Lower leg skin (tissue), 4 donors: ENCODE results near the gene ZNF425. TPM values are rescaled to one million over a fixed set of nuclear protein-coding genes. Genes with fewer than 3 reads are reported as not detected.
"Not testable (repeated sequence)": the region's sequence is repeated elsewhere in the genome, so short reads cannot be mapped to it uniquely, and the experiment has no call there.

Source experiments
- DNase-seq, 2 donors: peaks; one replicate each; pipeline ENCODE4 v3.0.0-alpha.2; 2019; ENCODE audit warnings: low spot score in 2 of 2
- H3K4me3 ChIP-seq: fragments of 200-600 bp; sonication (generic); 2 replicates; pipeline ENCODE4 v1.5.1; 2017; ENCODE audit warnings: mild to moderate bottlenecking, low read depth; ENCODE audit not compliant: poor library complexity, severe bottlenecking
- POLR2A ChIP-seq, 2 donors: fragments of 450-650 bp; IDR thresholded peaks; one replicate each; pipeline ENCODE4 v1.6.1; 2016 to 2017; ENCODE audit warnings: antibody characterized with exemption in 2 of 2, mild to moderate bottlenecking in 1 of 2, moderate library complexity in 1 of 2
- WGBS, 2 donors: methylation state at CpG; one replicate each; pipeline ENCODE4 v1.1.5; 2018; 5-methylcytosine and 5-hydroxymethylcytosine counted together
- intact Hi-C: fragments of 100-400 bp; cut with DNase I; formaldehyde crosslinking; loops from one replicate; pipeline ENCODE4 v1.15.0; 2023; ENCODE audit warnings: low total_unique reads
- total RNA-seq, 4 donors: library from RNA; depleted of rRNA; stranded (reverse); fragments of >200 nt; gene quantifications; one replicate each; pipeline ENCODE4 v1.1.0, GENCODE V29; 2016
- TF ChIP-seq, protein P1 (sequence below), 3 donors: fragments of 450-650 bp; IDR thresholded peaks; one replicate each; pipeline ENCODE4 v1.5.1; 2016; ENCODE audit warnings: antibody characterized with exemption in 3 of 3, mild to moderate bottlenecking in 3 of 3, moderate library complexity in 2 of 3

Gene ZNF425
- total RNA-seq, 4 donors from 2014 or later: 4.8 to 5.8 (median 5.4) TPM

DNA sequence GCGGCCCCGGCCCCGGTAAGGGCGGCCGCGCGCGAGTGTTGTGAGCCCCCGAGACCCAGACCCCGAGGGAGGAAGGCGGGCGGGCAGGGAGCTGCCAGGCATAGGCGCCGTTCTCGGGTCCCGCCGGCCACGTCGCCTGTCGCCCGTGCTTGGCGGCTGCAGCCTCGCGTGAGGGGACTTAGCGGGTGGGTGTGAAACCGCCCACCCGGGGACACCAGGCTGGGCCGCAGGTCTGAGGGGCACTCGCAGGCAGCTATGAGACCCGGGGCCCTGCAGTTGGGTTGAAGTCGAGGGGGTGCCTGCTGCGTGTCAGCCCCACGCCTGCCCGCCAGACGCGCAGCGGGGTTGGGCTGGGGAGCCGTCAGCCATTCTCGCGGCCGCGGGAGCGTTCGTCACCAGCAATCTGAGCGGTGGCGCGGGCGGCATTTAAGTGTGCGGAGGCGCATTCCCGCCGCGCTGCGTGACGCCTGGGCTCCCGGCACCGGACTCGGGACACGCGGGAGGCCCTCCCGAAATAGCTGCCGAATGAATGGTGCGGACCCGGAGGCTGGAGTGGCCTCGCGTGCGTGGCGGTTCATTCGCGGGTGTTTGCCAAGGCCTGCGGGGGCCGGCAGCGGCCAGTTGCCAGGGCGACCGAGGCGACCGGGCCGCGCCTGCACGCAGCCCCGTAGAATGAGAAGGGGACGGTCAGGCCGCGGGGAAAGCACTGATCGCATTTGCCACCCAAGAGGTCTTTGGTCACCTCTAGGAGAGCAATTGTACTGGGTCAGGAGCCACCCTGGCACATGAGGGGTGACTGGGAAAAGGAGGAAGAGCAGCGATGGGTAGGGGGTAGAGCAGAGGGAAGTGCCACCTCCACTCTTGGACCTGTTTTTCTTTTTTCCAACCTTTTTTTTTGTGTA, 21.9 kb upstream of the ZNF425 start:
- no peak for TF ChIP-seq POLR2A (IDR thresholded peaks at IDR 0.05)
- TF ChIP-seq, protein P1, sequence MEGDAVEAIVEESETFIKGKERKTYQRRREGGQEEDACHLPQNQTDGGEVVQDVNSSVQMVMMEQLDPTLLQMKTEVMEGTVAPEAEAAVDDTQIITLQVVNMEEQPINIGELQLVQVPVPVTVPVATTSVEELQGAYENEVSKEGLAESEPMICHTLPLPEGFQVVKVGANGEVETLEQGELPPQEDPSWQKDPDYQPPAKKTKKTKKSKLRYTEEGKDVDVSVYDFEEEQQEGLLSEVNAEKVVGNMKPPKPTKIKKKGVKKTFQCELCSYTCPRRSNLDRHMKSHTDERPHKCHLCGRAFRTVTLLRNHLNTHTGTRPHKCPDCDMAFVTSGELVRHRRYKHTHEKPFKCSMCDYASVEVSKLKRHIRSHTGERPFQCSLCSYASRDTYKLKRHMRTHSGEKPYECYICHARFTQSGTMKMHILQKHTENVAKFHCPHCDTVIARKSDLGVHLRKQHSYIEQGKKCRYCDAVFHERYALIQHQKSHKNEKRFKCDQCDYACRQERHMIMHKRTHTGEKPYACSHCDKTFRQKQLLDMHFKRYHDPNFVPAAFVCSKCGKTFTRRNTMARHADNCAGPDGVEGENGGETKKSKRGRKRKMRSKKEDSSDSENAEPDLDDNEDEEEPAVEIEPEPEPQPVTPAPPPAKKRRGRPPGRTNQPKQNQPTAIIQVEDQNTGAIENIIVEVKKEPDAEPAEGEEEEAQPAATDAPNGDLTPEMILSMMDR (IDR thresholded peaks at IDR 0.05): no peak
- DNase-seq: peak in 1 of 2 donors; percentile 91
- intact Hi-C loops: no loop called here
- H3K4me3 ChIP-seq: peak overlapping the region; percentile 79
- WGBS, 2 donors: 0% methylated on average over 33 to 71 of the region's 86 CpGs

DNA sequence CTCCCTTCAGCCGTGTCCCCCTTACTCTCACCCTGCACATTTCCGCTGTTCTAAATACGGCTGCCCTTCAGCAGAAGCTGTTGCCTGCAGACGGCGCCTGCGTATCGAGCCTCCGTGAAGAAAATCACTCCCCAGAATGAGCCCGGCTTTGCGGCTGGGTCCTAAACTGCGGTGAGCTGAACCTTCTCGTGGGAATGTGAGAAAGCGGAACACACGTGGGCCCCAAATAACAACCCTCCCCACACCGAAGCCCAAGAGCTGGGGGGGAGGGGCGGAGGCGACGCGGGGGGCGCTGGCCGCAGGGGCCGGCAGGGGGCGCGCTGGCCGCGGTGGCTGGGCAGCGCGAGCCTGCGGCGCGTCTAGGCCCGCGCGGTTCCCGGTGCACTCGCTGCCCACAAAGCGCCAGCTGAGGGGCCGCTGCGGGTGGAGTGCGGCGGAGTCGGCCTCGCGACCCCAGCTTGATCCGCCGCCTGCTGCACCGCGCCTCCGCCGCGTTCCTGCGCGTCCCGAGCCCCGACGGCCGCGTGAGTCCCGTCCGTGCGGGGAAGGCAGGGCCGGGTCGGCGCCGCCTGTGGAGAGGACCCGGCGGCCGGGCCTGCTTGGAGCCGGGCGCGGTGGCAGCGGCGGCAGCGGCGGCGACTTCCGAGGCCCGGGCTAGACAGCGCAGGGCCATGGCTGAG, 21.1 kb upstream of the ZNF425 start, which contains the start of gene ZNF398:
Gene ZNF398, plus strand, starts transcription at position 382 of the 680 bp plus-strand sequence. Its CDS starts 290 bp downstream, at position 672.
- H3K4me3 ChIP-seq: peak within 1 kb of the TSS; percentile 79
- peak; percentile 48 to 91 for DNase-seq
- TF ChIP-seq, protein P1 (IDR thresholded peaks at IDR 0.05): no peak
- 1 to 3% methylated on average over 14 to 76 of the region's 79 CpGs for WGBS, 2 donors
- intact Hi-C loops: no loop called here

DNA sequence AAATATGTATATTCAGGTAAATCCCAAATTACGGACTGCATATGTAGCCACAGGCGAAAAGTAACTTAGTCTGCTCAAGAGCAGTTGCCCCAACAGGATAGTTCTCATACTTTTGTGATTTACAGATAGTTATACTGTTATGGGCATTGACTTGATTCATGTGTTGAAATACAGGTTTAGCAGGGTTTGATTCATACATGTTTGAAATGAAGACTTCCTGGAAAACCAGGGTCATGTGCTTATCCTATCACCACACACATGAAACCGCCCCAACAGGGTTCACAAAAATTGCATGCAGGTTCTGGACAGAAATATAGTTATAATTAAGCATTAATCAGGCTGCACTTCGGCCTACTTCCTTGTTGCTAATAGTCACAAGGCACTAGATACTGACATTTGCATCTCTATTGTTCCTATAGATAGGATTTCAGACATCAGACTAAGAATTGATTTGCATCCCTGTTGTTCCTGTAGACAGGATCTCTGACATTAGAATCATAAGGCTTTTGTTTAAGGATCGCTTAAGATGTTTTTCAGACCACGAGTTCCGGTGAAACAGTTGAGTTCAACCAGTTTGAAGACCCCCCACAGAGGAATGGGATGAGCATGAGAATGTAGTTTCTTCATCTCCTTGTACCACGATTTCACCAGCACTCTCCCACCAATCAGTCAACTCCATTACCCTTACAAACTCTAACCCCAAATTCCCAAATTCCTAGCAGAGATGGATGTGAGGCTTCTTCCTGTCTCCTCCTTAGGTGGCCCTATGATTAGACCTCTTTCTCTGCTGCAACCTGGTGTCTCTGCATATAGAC, 19.1 kb upstream of the ZNF425 start:
- intact Hi-C loops: no loop called here
- WGBS, 2 donors: 51 to 64% methylated on average over 8 of the region's 8 CpGs
- DNase-seq: peak in 1 of 2 donors; percentile 49
- TF ChIP-seq, protein P1 (IDR thresholded peaks at IDR 0.05): no peak
- TF ChIP-seq POLR2A (IDR thresholded peaks at IDR 0.05): no peak
- no peak overlapping the region for H3K4me3 ChIP-seq

DNA sequence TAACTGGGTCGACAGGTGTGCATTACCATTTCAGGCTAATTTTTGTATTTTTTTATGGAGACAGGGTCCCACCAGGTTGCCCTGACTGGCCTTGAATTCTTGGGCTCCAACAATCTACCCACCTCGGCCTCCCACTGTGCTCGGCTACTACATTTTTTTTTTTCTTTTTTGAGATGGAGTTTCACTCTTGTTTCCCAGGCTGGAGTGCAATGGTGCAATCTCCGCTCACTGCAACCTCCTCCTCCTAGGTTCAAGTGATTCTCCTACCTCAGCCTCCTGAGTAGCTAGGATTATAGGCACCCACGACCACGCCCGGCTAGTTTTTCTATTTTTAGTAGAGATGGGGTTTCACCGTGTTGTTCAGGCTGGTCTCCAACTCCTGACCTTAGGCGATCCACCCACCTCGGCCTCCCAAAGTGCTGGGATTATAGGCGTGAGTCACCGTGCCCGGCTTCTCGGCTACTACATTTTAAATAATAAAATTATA, 18.4 kb upstream of the ZNF425 start:
- intact Hi-C loops, DNase-seq, H3K4me3 ChIP-seq: not testable (repeated sequence)
- 49 to 58% methylated on average over 14 of the region's 14 CpGs for WGBS, 2 donors

DNA sequence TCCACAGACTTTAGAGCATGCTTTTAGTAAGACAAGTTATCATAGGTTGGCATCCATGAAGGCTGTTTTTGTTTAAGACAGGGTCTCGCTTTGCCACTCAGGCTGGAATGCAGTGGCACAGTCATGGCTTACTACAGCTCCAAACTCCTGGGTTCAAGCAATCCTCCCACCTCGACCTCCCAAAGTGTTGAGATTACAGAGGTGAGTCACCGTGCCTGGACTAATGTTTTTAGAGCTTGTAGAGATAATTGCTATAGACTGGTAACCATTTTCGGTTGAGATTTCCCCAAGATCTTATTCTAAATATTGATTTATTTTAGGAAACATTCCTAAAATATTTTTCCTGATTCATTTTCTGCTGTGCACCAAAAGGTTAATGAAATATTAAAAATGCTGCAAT, 15.8 kb upstream of the ZNF425 start:
- 92 to 96% methylated on average over 4 of the region's 4 CpGs for WGBS, 2 donors

More for the DNA sequence above, 15.8 kb upstream of the ZNF425 start:
- no peak for DNase-seq
- H3K4me3 ChIP-seq: no peak overlapping the region
- intact Hi-C loops: no loop called here
- TF ChIP-seq, protein P1 (IDR thresholded peaks at IDR 0.05): no peak
- TF ChIP-seq POLR2A (IDR thresholded peaks at IDR 0.05): no peak
